NAMALWA (cell line): ENCODE data around the gene PIPOX.
"Not testable (repeated sequence)": the region's sequence is repeated elsewhere in the genome, so short reads cannot be mapped to it uniquely, and the experiment has no call there.

ENCODE experiments used
- DNase-seq: peaks from one replicate; pipeline ENCODE4 v3.0.0-alpha.2; 2015; ENCODE audit warnings: low spot score

The PIPOX gene

GRCh38 chr17:29076087-29076486 lies 33.1 kb downstream of the PIPOX start:
- no peak for DNase-seq

GRCh38 chr17:29076722-29077121 lies 33.8 kb downstream of the PIPOX start:
- DNase-seq: no peak

GRCh38 chr17:29077320-29077719 lies 34.4 kb downstream of the PIPOX start:
- no peak for DNase-seq

GRCh38 chr17:29078183-29079045 lies 35.5 kb downstream of the PIPOX start:
- DNase-seq: no peak

- DNase-seq: no peak
Observed at GRCh38 chr17:29079433-29079832, 36.5 kb downstream of the PIPOX start.

- DNase-seq: no peak
Observed at GRCh38 chr17:29079887-29080286, 36.9 kb downstream of the PIPOX start.

- DNase-seq: no peak
Observed at GRCh38 chr17:29080323-29080722, 37.4 kb downstream of the PIPOX start.

GRCh38 chr17:29080965-29081364 lies 38.0 kb downstream of the PIPOX start:
- DNase-seq: no peak

- no peak for DNase-seq
Observed at GRCh38 chr17:29084541-29085146, 41.7 kb downstream of the PIPOX start.

- no peak for DNase-seq
Observed at GRCh38 chr17:29085223-29085622, 42.3 kb downstream of the PIPOX start.

- DNase-seq: no peak
Observed at GRCh38 chr17:29086628-29087332, 43.8 kb downstream of the PIPOX start.

- not testable (repeated sequence) for DNase-seq
Observed at GRCh38 chr17:29088782-29089181, 45.8 kb downstream of the PIPOX start.

GRCh38 chr17:29089601-29090044 lies 46.7 kb downstream of the PIPOX start:
- DNase-seq: no peak

- DNase-seq: no peak
Observed at GRCh38 chr17:29090108-29090507, 47.2 kb downstream of the PIPOX start.

- DNase-seq: no peak
Observed at GRCh38 chr17:29090750-29091605, 48.0 kb downstream of the PIPOX start.

GRCh38 chr17:29091606-29092289 lies 48.8 kb downstream of the PIPOX start:
- DNase-seq: no peak

GRCh38 chr17:29093090-29093871 lies 50.3 kb downstream of the PIPOX start:
- DNase-seq: no peak

GRCh38 chr17:29094101-29094708 lies 51.3 kb downstream of the PIPOX start:
- DNase-seq: no peak

- DNase-seq: no peak
Observed at GRCh38 chr17:29095439-29095838, 52.5 kb downstream of the PIPOX start.

- DNase-seq: no peak
Observed at GRCh38 chr17:29096094-29096493, 53.2 kb downstream of the PIPOX start.
